Liver (tissue), 9 donors: ENCODE data around the gene KCNMA1. TPM values are rescaled to one million over a fixed set of nuclear protein-coding genes. Genes with fewer than 3 reads are reported as not detected.

Experiments
- DNase-seq: peaks from one replicate; pipeline ENCODE4 v3.0.0-alpha.2; 2017; ENCODE audit warnings: low spot score
- H3K27ac ChIP-seq, 2 donors: one replicate each; pipeline ENCODE4 v1.7.0; 2013; ENCODE audit warnings: inconsistent platforms in 2 of 2, low read length in 2 of 2, control low read depth in 1 of 2, low read depth in 1 of 2, mild to moderate bottlenecking in 1 of 2
- H3K27me3 ChIP-seq, 4 donors: one replicate each; pipeline versions ENCODE4 v1.6.1 to v1.7.0; 2013; ENCODE audit warnings: low read length in 3 of 4, inconsistent platforms in 1 of 4, mild to moderate bottlenecking in 1 of 4, moderate library complexity in 1 of 4; ENCODE audit not compliant: control insufficient read depth in 4 of 4, insufficient read depth in 4 of 4
- H3K36me3 ChIP-seq, 4 donors: one replicate each; pipeline versions ENCODE4 v1.6.1 to v1.7.0; 2013; ENCODE audit warnings: low read length in 3 of 4, mild to moderate bottlenecking in 3 of 4, low read depth in 1 of 4, moderate library complexity in 1 of 4; ENCODE audit not compliant: control insufficient read depth in 4 of 4, insufficient read depth in 3 of 4
- H3K4me1 ChIP-seq, 4 donors: one replicate each; pipeline versions ENCODE4 v1.6.1 to v1.7.0; 2013; ENCODE audit warnings: low read length in 3 of 4, mild to moderate bottlenecking in 3 of 4, moderate library complexity in 1 of 4; ENCODE audit not compliant: control insufficient read depth in 4 of 4, insufficient read depth in 4 of 4
- H3K4me3 ChIP-seq, 3 donors: one replicate each; pipeline versions ENCODE4 v1.6.1 to v1.7.0; 2013; ENCODE audit warnings: low read length in 3 of 3, control low read depth in 1 of 3, low read depth in 1 of 3, mild to moderate bottlenecking in 1 of 3
- H3K9ac ChIP-seq, 2 donors: one replicate each; pipeline ENCODE4 v1.7.0; 2013; ENCODE audit warnings: low read length in 2 of 2, mild to moderate bottlenecking in 2 of 2, moderate library complexity in 2 of 2, control low read depth in 1 of 2, low read depth in 1 of 2
- H3K9me3 ChIP-seq, 4 donors: one replicate each; pipeline versions ENCODE4 v1.6.1 to v1.7.0; 2013; ENCODE audit warnings: low read length in 3 of 4; ENCODE audit not compliant: control insufficient read depth in 4 of 4
- ATF3 ChIP-seq: IDR thresholded peaks from 2 replicates; pipeline ENCODE4 v1.6.1; 2016; ENCODE audit warnings: antibody characterized with exemption
- CTCF ChIP-seq: fragments of 150-350 bp; IDR thresholded peaks from 2 replicates; pipeline ENCODE4 v1.5.1; 2017; ENCODE audit warnings: improper control_type of control experiment, low read depth, low read length; ENCODE audit not compliant: missing input control
- FOXA1 ChIP-seq: IDR thresholded peaks from 2 replicates; pipeline ENCODE4 v1.6.1; 2016; ENCODE audit warnings: antibody characterized with exemption
- FOXA2 ChIP-seq: IDR thresholded peaks from 2 replicates; pipeline ENCODE4 v1.6.1; 2016; ENCODE audit warnings: antibody characterized with exemption
- GABPA ChIP-seq, 2 donors: IDR thresholded peaks in 1 of 2; conservative IDR thresholded peaks in 1 of 2; 2 replicates each; pipeline ENCODE4 v1.6.1; 2016; ENCODE audit warnings: antibody characterized with exemption in 2 of 2, mild to moderate bottlenecking in 1 of 2, moderate library complexity in 1 of 2
- HNF4A ChIP-seq, 2 donors: conservative IDR thresholded peaks; 2 replicates each; pipeline ENCODE4 v1.6.1; 2016; ENCODE audit warnings: antibody characterized with exemption in 2 of 2, mild to moderate bottlenecking in 2 of 2
- HNF4G ChIP-seq: IDR thresholded peaks from 2 replicates; pipeline ENCODE4 v1.6.1; 2016; ENCODE audit warnings: antibody characterized with exemption
- JUND ChIP-seq, 2 donors: IDR thresholded peaks; 2 replicates each; pipeline ENCODE4 v1.6.1; 2016; ENCODE audit warnings: antibody characterized with exemption in 2 of 2
- MAX ChIP-seq: IDR thresholded peaks from 2 replicates; pipeline ENCODE4 v1.6.1; 2016; ENCODE audit warnings: antibody characterized with exemption
- NR2F2 ChIP-seq: IDR thresholded peaks from 2 replicates; pipeline ENCODE4 v1.6.1; 2016; ENCODE audit warnings: antibody characterized with exemption
- RAD21 ChIP-seq, 2 donors: IDR thresholded peaks; 2 replicates each; pipeline ENCODE4 v1.6.1; 2016; ENCODE audit warnings: antibody characterized with exemption in 2 of 2, mild to moderate bottlenecking in 2 of 2
- RXRA ChIP-seq, 2 donors: IDR thresholded peaks; 2 replicates each; pipeline ENCODE4 v1.6.1; 2017 to 2018; ENCODE audit warnings: antibody characterized with exemption in 2 of 2, mild to moderate bottlenecking in 1 of 2
- SP1 ChIP-seq: IDR thresholded peaks from 2 replicates; pipeline ENCODE4 v1.6.1; 2018; ENCODE audit warnings: antibody characterized with exemption, mild to moderate bottlenecking
- TAF1 ChIP-seq: conservative IDR thresholded peaks from 2 replicates; pipeline ENCODE4 v1.6.1; 2016; ENCODE audit warnings: antibody characterized with exemption, mild to moderate bottlenecking
- YY1 ChIP-seq: IDR thresholded peaks from 2 replicates; pipeline ENCODE4 v1.6.1; 2016; ENCODE audit warnings: antibody characterized with exemption, mild to moderate bottlenecking
- ZBTB33 ChIP-seq: IDR thresholded peaks from 2 replicates; pipeline ENCODE4 v1.6.1; 2016; ENCODE audit warnings: antibody characterized with exemption
- WGBS: extraction: QIAGEN DNeasy Blood & Tissue Kit; methylation state at CpG from one replicate; pipeline ENCODE4 v1.1.7; 2013; 5-methylcytosine and 5-hydroxymethylcytosine counted together
- polyA plus RNA-seq, 2 donors: library from polyadenylated mRNA; stranded (reverse) in 1 of 2; unstranded in 1 of 2; fragments of 200-250 nt in 1 of 2; fragments of >200 nt in 1 of 2; fragmentation: Nextera tagmentation in 1 of 2; extraction: Ambion mirVana in 1 of 2; gene quantifications; one replicate each; pipeline versions ENCODE4 v1.2.1 to v1.2.3, GENCODE V29; 2013 to 2015
- total RNA-seq, 2 donors: library from RNA; depleted of rRNA; stranded (reverse); fragments of >200 nt; gene quantifications; one replicate each; pipeline ENCODE4 v1.2.3, GENCODE V29; 2014
- donor health status: healthy.
- donor health status: healthy.
- donor health status: healthy.
- donor health status: healthy.
- donor health status: healthy.

The KCNMA1 gene
- total and polyA plus RNA-seq, 4 donors, result 2.5 to 9.7 (median 4.7) TPM

- peak; percentile 44 for TF ChIP-seq SP1
- peak; percentile 39 for TF ChIP-seq NR2F2
- no peak for TF ChIP-seq CTCF
- peak; percentile 73 to 84 for TF ChIP-seq RXRA (IDR thresholded peaks at IDR 0.05)
- TF ChIP-seq GABPA (IDR thresholded peaks at IDR 0.05 in 1 of 2, conservative IDR thresholded peaks at IDR 0.05 in 1 of 2), result no peak
- TF ChIP-seq HNF4A (conservative IDR thresholded peaks at IDR 0.05), result peak; percentile 89 to 90
- no peak for DNase-seq
- Histone ChIP-seq H3K9ac (no peak overlapping the region), H3K4me1 (peaks cover 3 to 28% (median 25%) of the 10 kb centered on the region in 4 donors), H3K4me3 (no peak overlapping the region), H3K36me3 (no peaks in the 10 kb centered on the region), H3K27ac (no peak overlapping the region), H3K9me3 (no peaks in the 10 kb centered on the region), H3K27me3 (no peaks in the 10 kb centered on the region)
- 32% methylated on average over 1 of the region's 1 CpG for WGBS
Measured at GRCh38 chr10:77475522-77475921, 162.1 kb downstream of the KCNMA1 start.

GRCh38 chr10:77474939-77475338 lies 162.7 kb downstream of the KCNMA1 start:
- H3K27me3 ChIP-seq, result no peaks in the 10 kb centered on the region
- peaks cover 2 to 25% (median 21%) of the 10 kb centered on the region in 4 donors for H3K4me1 ChIP-seq
- H3K9ac ChIP-seq, result no peak overlapping the region
- no peaks in the 10 kb centered on the region for H3K9me3 ChIP-seq
- no peaks in the 10 kb centered on the region for H3K36me3 ChIP-seq
- WGBS, result 86% methylated on average over 5 of the region's 5 CpGs
- no peak overlapping the region for H3K27ac ChIP-seq
- no peak for DNase-seq
- no peak for TF ChIP-seq RAD21 (IDR thresholded peaks at IDR 0.05)
- TF ChIP-seq MAX, result no peak
- TF ChIP-seq NR2F2, result no peak
- TF ChIP-seq ATF3, result no peak
- no peak for TF ChIP-seq SP1
- no peak for TF ChIP-seq FOXA1
- no peak for TF ChIP-seq ZBTB33
- no peak for TF ChIP-seq HNF4G
- TF ChIP-seq HNF4A (conservative IDR thresholded peaks at IDR 0.05), result no peak
- no peak for TF ChIP-seq JUND (IDR thresholded peaks at IDR 0.05)
- no peak for TF ChIP-seq GABPA (IDR thresholded peaks at IDR 0.05 in 1 of 2, conservative IDR thresholded peaks at IDR 0.05 in 1 of 2)
- TF ChIP-seq FOXA2, result no peak
- TF ChIP-seq RXRA (IDR thresholded peaks at IDR 0.05), result no peak
- no peak for TF ChIP-seq TAF1
- TF ChIP-seq CTCF, result no peak
- TF ChIP-seq YY1, result no peak
- no peak overlapping the region for H3K4me3 ChIP-seq
